Hepatic stellate cell (primary cell): ENCODE data around the gene FSTL1.

Experiments used
- DNase-seq: peaks from one replicate; pipeline ENCODE4 v3.0.0; 2011; ENCODE audit warnings: low spot score

Gene FSTL1, protein sequence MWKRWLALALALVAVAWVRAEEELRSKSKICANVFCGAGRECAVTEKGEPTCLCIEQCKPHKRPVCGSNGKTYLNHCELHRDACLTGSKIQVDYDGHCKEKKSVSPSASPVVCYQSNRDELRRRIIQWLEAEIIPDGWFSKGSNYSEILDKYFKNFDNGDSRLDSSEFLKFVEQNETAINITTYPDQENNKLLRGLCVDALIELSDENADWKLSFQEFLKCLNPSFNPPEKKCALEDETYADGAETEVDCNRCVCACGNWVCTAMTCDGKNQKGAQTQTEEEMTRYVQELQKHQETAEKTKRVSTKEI

GRCh38 chr3:120450600-120451271 lies at the start of gene FSTL1:
FSTL1 (minus strand) TSS chr3:120450992; CDS start chr3:120450746, 246 bp downstream.
- DNase-seq = peak; percentile 57

DNA sequence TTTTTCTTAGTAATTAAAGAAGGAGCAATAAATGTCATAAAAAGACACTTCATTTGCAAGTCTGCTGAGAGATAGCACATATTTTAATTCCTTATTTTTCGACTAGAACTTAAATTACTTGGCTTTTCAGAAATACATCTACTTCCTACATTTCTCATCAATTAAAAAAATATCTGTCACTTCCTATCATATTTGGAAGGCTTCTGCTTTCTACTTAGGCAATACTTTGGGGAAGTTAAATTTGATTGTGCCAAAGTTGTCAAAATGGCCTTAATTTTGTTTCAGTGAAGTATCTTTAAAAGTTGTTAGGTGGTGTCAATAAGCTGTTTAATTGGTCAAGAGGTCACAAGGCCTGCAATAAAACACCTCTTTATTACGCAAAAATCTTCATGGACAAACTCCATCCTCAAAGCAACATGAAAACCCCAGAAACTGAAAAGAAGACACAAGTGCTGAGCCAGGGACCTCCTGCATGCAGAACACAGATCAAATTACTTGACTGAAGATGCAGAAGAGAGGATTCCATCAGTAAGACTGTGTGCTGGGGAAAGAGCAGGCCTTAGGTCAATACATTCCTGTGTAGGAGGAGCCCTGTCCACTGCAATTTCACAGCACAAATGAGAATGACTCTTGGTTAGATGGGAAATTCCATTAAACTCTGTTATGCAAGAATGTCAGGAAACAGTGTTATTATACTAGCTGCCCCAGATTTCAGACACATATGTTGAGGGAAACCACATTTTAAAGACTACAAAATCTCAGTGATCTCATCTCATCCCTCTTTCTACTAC lies 48.0 kb upstream of the FSTL1 start:
- DNase-seq = peak; percentile 62

GRCh38 chr3:120497818-120498217 lies 47.0 kb upstream of the FSTL1 start:
- no peak for DNase-seq

GRCh38 chr3:120497336-120497735 lies 46.5 kb upstream of the FSTL1 start:
- peak; percentile 45 for DNase-seq

DNA sequence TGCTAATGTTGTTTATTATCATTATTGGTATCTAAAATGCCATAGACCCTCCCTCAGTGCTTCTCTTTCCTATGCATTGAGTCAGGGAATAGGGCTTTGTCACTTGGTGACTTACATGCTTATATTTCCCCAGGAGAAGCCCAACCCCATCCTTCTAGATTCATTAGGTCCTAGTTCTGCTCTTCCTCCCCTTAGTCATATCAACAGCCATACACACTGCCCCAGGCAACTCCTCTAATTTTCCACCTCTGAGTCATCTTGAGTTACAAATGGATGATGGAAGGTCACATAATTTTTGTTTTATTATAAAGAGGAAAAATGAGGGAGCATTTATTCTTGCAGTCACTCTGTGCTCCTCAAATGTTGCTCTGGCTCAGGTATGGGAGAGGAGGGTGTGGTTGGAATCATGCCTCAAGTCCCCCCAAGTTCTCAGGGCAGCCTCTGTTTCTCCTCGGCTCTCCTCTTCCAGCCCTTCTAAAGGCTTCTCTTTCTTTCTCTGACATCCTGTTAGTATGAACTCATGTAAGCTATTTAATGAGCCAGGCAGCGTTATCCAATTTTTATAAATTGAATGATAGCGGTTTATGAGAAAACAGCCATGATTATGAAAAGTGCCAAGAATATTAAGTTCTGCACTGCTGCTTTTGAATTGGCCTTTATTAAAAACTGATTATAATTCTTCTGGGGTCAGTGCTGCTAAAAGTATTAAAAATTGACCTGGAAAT lies 45.6 kb upstream of the FSTL1 start:
- peak; percentile 61 for DNase-seq

- no peak for DNase-seq
These were observed 45.0 kb upstream of the FSTL1 start for GRCh38 chr3:120495809-120496208.

DNA sequence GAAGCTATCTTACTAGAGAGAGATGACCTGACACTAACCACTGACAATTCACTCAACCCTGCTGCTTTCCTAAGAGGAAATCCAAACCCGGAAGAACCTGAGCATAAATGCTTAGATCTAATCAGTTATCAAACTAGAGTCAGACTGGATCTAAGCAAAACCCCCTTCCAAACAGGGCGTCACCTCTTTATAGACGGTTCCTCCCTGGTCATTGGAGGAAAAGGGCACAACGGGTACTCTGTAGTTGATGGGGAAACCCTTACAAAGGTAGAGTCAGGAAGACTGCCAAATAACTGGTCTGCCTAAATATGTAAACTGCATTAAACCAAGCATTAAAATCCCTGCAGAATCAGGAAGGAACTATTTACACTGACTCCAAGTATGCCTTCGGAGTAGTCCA lies 41.3 kb upstream of the FSTL1 start:
- DNase-seq = no peak

- no peak for DNase-seq
These were observed 38.6 kb upstream of the FSTL1 start for GRCh38 chr3:120489421-120489820.

GRCh38 chr3:120488296-120488695 lies 37.5 kb upstream of the FSTL1 start:
- DNase-seq = no peak

- DNase-seq = peak; percentile 29
These were observed 36.4 kb upstream of the FSTL1 start for GRCh38 chr3:120487191-120487650.

GRCh38 chr3:120481081-120481480 lies 30.3 kb upstream of the FSTL1 start:
- no peak for DNase-seq

DNA sequence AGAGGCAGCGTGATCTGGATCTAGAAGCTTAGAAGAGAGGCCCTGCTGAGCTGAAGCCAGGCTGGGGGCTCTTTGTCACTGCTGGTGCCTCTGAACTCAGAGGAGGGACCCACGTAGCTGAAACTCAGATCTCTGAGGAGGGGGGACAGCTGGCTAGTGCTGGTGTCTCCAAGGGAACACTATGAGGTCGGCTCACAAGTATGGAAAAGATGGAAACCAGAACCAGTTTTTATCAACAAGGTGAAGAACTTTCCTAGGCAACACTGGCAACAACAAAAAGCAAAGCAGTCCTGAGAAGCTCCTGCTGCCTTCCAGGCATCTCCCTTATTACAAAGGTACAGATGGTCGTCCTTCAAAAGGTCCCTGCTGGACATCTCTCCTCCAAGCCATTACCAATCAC lies 27.0 kb upstream of the FSTL1 start:
- no peak for DNase-seq

GRCh38 chr3:120475722-120476377 lies 25.1 kb upstream of the FSTL1 start:
- DNase-seq = no peak

DNA sequence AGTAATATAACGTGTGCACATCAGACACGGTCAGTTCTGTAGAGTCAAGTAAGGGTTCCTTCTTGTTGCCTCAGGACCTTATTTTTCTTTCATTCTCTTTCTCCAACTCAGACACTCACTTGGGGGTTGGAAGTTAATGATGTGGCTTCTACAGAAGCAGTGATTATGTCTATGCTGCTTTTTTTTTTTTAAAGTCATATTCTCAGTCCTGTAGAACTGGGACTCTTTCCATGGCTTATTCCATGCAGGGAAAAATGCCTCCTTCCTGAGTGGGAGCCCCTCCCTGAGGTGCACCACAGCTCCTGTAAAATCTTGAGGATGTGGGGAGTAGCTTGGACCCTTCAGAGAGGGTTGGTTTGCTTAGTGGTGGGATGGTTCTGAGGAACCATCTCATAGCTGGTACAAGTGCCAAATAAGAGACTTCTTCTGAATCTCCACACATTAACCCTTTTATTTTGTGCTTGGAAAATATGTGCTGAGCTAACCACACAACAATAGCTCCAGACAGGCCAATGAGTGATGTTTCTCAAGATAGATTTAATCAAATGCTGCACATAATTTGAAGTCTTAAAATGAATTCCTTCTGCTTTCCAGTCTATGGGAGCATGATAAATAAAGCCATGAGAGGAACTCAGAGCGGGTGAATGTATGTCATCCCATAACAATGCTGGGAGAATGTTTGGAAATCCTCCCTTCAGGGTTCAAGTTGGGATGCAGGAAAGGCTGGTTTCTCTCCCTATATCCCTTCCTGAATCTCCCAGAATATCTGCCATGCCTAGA lies 23.3 kb upstream of the FSTL1 start:
- no peak for DNase-seq

GRCh38 chr3:120473389-120473788 lies 22.6 kb upstream of the FSTL1 start:
- DNase-seq = no peak

DNA sequence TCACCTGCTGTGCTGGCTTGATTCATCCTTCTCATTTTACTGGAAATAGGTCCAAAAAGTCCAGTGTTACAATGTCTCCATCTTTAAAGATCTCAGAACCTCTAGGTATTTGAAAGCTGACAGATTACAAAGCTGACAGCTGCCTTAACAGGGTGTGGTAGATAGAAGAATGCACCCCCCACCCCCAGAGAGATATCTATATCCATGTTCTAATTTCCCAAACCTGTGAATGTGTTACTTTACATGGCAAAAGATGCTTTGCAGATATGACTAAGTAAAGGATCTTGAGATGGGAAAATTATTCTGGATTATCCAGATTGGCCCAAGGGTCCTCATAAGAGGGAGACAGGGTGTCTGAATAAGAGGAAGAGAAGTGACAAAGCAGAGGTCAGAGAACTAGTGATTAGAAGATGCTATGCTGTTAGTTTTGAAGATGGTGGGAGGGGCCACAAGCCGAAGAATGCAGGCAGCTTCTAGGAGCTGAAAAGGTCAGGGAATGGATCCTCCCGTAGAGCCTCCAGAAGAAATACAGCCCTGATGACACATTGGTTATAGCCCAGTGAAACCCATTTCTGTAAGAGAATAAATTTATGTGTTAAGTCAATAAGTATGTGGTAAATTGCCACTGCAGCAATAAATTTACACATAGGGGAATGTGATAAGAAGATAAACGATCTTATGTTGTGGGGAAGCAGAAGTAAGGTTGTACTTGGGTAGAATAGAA lies 21.5 kb upstream of the FSTL1 start:
- DNase-seq = no peak

DNA sequence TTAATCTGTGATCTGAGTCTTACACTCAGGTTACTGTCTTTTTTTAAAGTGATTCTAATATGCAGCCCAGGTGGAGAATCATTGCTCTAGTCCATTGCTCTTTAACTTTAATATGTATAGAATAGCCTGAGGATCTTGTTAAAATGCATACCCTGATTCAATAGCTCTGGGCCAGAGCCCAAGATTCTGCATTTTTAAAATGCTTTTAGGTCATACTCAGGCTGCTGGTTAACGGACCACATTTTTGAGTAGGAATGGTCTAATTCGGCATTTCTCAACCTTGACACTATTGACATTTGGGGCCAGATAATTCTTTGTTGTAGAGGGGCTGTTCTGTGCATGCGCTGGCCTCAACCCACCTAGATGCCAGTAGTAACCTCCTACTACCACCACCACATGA lies 20.9 kb upstream of the FSTL1 start:
- DNase-seq = peak; percentile 18

GRCh38 chr3:120470870-120471269 lies 20.1 kb upstream of the FSTL1 start:
- no peak for DNase-seq

DNA sequence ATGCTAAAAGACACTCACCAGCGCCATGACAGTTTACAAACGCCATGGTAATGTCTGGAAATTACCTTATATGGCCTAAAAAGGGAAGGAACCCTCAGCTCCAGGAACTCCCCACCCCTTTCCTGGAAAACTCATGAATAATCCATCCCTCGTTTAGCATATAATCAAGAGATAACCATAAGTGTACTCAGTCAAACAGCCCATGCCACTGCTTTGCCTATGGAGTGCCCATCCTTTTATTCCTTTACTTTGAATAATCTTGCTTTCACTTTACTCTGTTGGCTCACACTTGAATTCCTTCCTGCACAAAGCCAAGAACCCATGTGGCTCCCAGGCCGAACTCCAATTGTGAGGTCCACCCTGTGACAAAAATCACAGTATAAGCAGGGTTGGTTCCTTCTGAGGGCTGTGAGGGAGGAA lies 19.1 kb upstream of the FSTL1 start:
- no peak for DNase-seq

DNA sequence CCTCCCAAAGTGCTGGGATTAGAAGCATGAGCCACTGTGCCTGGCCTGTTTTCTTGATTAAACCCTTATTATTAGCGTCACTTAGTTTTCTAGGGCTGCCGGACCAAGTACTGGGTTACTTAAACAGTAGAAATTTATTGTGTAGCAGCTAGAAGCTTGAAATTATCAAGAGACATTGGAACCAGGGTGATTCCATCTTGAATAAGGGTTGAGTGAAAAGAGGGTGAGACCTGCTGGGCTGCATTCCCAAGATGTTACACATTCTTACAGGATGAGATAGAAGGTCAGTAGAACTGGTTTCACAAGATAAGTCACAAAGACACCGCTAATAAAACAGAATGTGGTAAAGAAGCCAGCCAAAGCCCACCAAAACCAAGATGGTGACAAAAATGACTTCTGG lies 18.6 kb upstream of the FSTL1 start:
- no peak for DNase-seq
